Measurements from ENCODE around the gene DNLZ. TPM values are rescaled to one million over a fixed set of nuclear protein-coding genes. Genes with fewer than 3 reads are reported as not detected.

The DNLZ gene
- total and polyA plus RNA-seq, 9 of the 15 experiments (the other 6 are each of a cell fraction or from before 2014, with no cell fraction given) = 0.17 to 44.6 (median 3.4) TPM

- TF ChIP-seq E2F5 (CRISPR knock-in tag; IDR thresholded peaks at IDR 0.05) (no peak), TRIM28 (IDR thresholded peaks at IDR 0.05) (no peak)
- TF ChIP-seq, protein P1, sequence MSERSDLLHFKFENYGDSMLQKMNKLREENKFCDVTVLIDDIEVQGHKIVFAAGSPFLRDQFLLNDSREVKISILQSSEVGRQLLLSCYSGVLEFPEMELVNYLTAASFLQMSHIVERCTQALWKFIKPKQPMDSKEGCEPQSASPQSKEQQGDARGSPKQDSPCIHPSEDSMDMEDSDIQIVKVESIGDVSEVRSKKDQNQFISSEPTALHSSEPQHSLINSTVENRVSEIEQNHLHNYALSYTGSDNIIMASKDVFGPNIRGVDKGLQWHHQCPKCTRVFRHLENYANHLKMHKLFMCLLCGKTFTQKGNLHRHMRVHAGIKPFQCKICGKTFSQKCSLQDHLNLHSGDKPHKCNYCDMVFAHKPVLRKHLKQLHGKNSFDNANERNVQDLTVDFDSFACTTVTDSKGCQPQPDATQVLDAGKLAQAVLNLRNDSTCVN (CRISPR knock-in tag; IDR thresholded peaks at IDR 0.05) = no peak
Measured at GRCh38 chr9:136325358-136325757, 38.2 kb downstream of the DNLZ start (continued).

GRCh38 chr9:136324501-136325300 lies 38.8 kb downstream of the DNLZ start:
- 20% methylated on average over 24 of the region's 24 CpGs for WGBS (ENCODE audit: insufficient coverage, low coverage, missing lambda C conversion rate)
- peak overlapping the region; percentile 24; the same call in 1 of the 2 replicates for H2AFZ ChIP-seq (ENCODE audit: low read depth, low read length)
- peak in 3 of 4 experiments; percentile 38 to 51 (median 40) for DNase-seq (ENCODE audit: extremely low read depth in 1 of 4, low spot score in 3 of 4)
- no peak for FAIRE-seq
- CTCF ChIA-PET (ENCODE audit: low intra/inter-chr PET ratio) = no interaction called here
- H3K4me3 ChIP-seq = no peak overlapping the region
- no peak overlapping the region for H3K27ac ChIP-seq (ENCODE audit: extremely low read depth, low read depth, low read length)
- no peak overlapping the region for H3K4me2 ChIP-seq (ENCODE audit: insufficient read depth, low read length)
- H3K27me3 ChIP-seq (ENCODE audit: control insufficient read depth in 2 of 2, insufficient read depth in 2 of 2, low read length in 2 of 2) = peaks cover 19 to 35% of the 10 kb centered on the region in 2 experiments; a peak in 4 of 5 replicates
- intact Hi-C loops (cut with micrococcal nuclease) (no loop called here), in situ Hi-C loops (cut with MboI) (loop anchor here (25.0 kb wide), 1 partner anchor 313 kb away; no protein-coding TSS in a partner anchor)
- H3K9me1 ChIP-seq (ENCODE audit: control insufficient read depth, insufficient read depth, low read length) = no peaks in the 10 kb centered on the region
- ATAC-seq = peak; percentile 71
- H3K9me3 ChIP-seq (replicated peaks; ENCODE audit: control insufficient read depth, insufficient read depth, low read depth, low read length) = no peaks in the 10 kb centered on the region
- H3K79me2 ChIP-seq (ENCODE audit: control insufficient read depth, insufficient read depth, low read length) = peaks cover 15% of the 10 kb centered on the region
- no peaks in the 10 kb centered on the region; the same call in none of the 2 replicates for H4K20me1 ChIP-seq (replicated peaks; ENCODE audit: control insufficient read depth, insufficient read depth, low read length)
- POLR2A ChIA-PET = interaction anchor here (0.6 to 1.9 kb wide), 5 partner anchors 11 to 645 kb away, joined by 3 to 6 read pairs (median 3); no protein-coding TSS in a partner anchor
- peak overlapping the region in 1 of 2 experiments; percentile 86; a peak in 2 of 4 replicates for H3K9ac ChIP-seq (ENCODE audit: insufficient read depth in 1 of 2, low read depth in 2 of 2, low read length in 2 of 2)
- no TSS peak for BruUV-seq (replicated peaks)
- peaks cover 4 to 72% of the 10 kb centered on the region in 2 experiments for H3K4me1 ChIP-seq (replicated peaks in 1 of 2; ENCODE audit: control insufficient read depth in 2 of 2, insufficient read depth in 2 of 2, low read length in 2 of 2)
- H3K36me3 ChIP-seq (ENCODE audit: control insufficient read depth, insufficient read depth, low read length) = no peaks in the 10 kb centered on the region
- TF ChIP-seq ATF7 (IDR thresholded peaks at IDR 0.05) (peak; percentile 79; the same call in 1 of the 2 replicates), ZNF174 (CRISPR knock-in tag; IDR thresholded peaks at IDR 0.05) (no peak), CREB1 (IDR thresholded peaks at IDR 0.05) (no peak), CREB1 (CRISPR knock-in tag; IDR thresholded peaks at IDR 0.05) (0 out of 2 replicates have a peak, but pooled peaks have one; percentile 31), SMAD4 (CRISPR knock-in tag; conservative IDR thresholded peaks at IDR 0.05) (no peak), JUND (IDR thresholded peaks at IDR 0.05; ENCODE audit: borderline replicate concordance, low read depth, low read length) (peak; percentile 9; the same call in 1 of the 2 replicates), JUND (tag; IDR thresholded peaks at IDR 0.05; ENCODE audit: borderline replicate concordance, low read depth, low read length) (no peak), CXXC5 (CRISPR knock-in tag; IDR thresholded peaks at IDR 0.05) (peak; percentile 31; the same call in 1 of the 2 replicates), TFAP4 (CRISPR knock-in tag; IDR thresholded peaks at IDR 0.05; ENCODE audit: borderline replicate concordance) (peak; percentile 56)
- TF ChIP-seq, protein P2, sequence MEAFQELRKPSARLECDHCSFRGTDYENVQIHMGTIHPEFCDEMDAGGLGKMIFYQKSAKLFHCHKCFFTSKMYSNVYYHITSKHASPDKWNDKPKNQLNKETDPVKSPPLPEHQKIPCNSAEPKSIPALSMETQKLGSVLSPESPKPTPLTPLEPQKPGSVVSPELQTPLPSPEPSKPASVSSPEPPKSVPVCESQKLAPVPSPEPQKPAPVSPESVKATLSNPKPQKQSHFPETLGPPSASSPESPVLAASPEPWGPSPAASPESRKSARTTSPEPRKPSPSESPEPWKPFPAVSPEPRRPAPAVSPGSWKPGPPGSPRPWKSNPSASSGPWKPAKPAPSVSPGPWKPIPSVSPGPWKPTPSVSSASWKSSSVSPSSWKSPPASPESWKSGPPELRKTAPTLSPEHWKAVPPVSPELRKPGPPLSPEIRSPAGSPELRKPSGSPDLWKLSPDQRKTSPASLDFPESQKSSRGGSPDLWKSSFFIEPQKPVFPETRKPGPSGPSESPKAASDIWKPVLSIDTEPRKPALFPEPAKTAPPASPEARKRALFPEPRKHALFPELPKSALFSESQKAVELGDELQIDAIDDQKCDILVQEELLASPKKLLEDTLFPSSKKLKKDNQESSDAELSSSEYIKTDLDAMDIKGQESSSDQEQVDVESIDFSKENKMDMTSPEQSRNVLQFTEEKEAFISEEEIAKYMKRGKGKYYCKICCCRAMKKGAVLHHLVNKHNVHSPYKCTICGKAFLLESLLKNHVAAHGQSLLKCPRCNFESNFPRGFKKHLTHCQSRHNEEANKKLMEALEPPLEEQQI (IDR thresholded peaks at IDR 0.05) = no peak

Data from K562 (cell line).